Heart right ventricle (tissue), 16 donors: ENCODE results near the gene FAM168A. TPM values are rescaled to one million over a fixed set of nuclear protein-coding genes. Genes with fewer than 3 reads are reported as not detected.

Experiments
- ATAC-seq, 8 donors: fragments of 200-7000 bp; cut with Tn5 transposase; one replicate each; pipeline ENCODE4 v1.9.1; 2020; ENCODE audit warnings: mild to moderate bottlenecking in 8 of 8, moderate library complexity in 8 of 8, moderate number of reproducible peaks in 1 of 8
- DNase-seq, 2 donors: peaks; one replicate each; pipeline ENCODE4 v3.0.0-alpha.2; 2020
- H3K27ac ChIP-seq, 10 donors: fragments of 200-600 bp; sonication (generic) in 2 of 10; one replicate each; pipeline versions ENCODE4 v1.5.0 to v1.8.0; 2020 to 2022; ENCODE audit warnings: mild to moderate bottlenecking in 3 of 10
- H3K27me3 ChIP-seq, 7 donors: fragments of 200-600 bp; one replicate each; pipeline ENCODE4 v1.8.0; 2021 to 2022; ENCODE audit warnings: mild to moderate bottlenecking in 2 of 7
- H3K36me3 ChIP-seq, 9 donors: fragments of 200-600 bp; sonication (generic) in 1 of 9; one replicate each; pipeline versions ENCODE4 v1.5.0 to v1.8.0; 2020 to 2022; ENCODE audit warnings: mild to moderate bottlenecking in 2 of 9
- H3K4me1 ChIP-seq, 9 donors: fragments of 200-600 bp; sonication (generic) in 1 of 9; one replicate each; pipeline versions ENCODE4 v1.5.0 to v1.8.0; 2020 to 2022; ENCODE audit warnings: mild to moderate bottlenecking in 4 of 9
- H3K4me3 ChIP-seq, 10 donors: fragments of 200-600 bp; sonication (generic) in 2 of 10; one replicate each; pipeline versions ENCODE4 v1.5.0 to v1.8.0; 2020 to 2022; ENCODE audit warnings: mild to moderate bottlenecking in 7 of 10, moderate library complexity in 2 of 10
- H3K9me3 ChIP-seq, 11 donors: fragments of 200-600 bp in 10 of 11; sonication (generic) in 2 of 11; one replicate each; pipeline versions ENCODE4 v1.5.0 to v1.8.0; 2013 to 2022; ENCODE audit warnings: mild to moderate bottlenecking in 2 of 11, control low read depth in 1 of 11, moderate library complexity in 1 of 11
- WGBS, 2 donors: extraction: QIAGEN DNeasy Blood & Tissue Kit; methylation state at CpG; one replicate each; pipeline ENCODE4 v1.1.7; 2013; ENCODE audit warnings: inconsistent platforms in 1 of 2; 5-methylcytosine and 5-hydroxymethylcytosine counted together
- intact Hi-C, 10 donors: fragments of 100-400 bp; cut with DNase I; formaldehyde crosslinking; loops; one replicate each; pipeline versions ENCODE4 v1.11.1 to v1.14.2; 2022
- polyA plus RNA-seq, 2 donors: library from polyadenylated mRNA; stranded (reverse); fragments of 200-250 nt; gene quantifications; one replicate each; pipeline ENCODE4 v1.2.3, GENCODE V29; 2013
- total RNA-seq, 10 donors: library from RNA; stranded (reverse); fragmentation: NEBNext Ultra II Directional in 3 of 10; extraction: Animal tissue kit (Norgen Biotek cat#: 25700) in 3 of 10; gene quantifications; one replicate each; pipeline versions ENCODE4 v1.2.1 to v1.2.4, GENCODE V29; 2021 to 2023
- TF ChIP-seq, protein P1 (sequence below), 9 donors: fragments of 200-600 bp; sonication (generic) in 2 of 9; IDR thresholded peaks; one replicate each; pipeline versions ENCODE4 v1.5.0 to v1.8.0; 2021 to 2022; ENCODE audit warnings: antibody characterized with exemption in 9 of 9, mild to moderate bottlenecking in 5 of 9, moderate library complexity in 1 of 9
- donor health status: Arrhythmogenic right ventricular cardiomyopathy.
- donor health status: ischemic (EF 13 %, LVEDD 7.1; RV severe dilation, severe dysfunction).
- donor health status: healthy with polysubstance abuse.
- donor health status: DM: no; HTN: yes; CAD: no.
- donor health status: DM: no; HTN: no; CAD: no.
- donor health status: ischemic (EF 25% LVEDD 6.9; RV normal size, moderate dysfunction).
- donor health status: ischemic (EF 25% LVEDD 5.7; RV mildly dilated, moderate dysfunction).
- donor health status: healthy.
- donor health status: DM: yes; HTN: yes; CAD: no.
- donor health status: Ischemic cardiomyopathy.
- donor health status: ischemic (EF 35%, LVEDD 5.7; RV mildly dilated, moderate dysfunction).
- donor health status: nonischemic (EF 11% LVEDD 7.7; RV severe dilation, severe dysfunction).
- donor health status: DM: yes; HTN: yes; CAD: no.
- donor health status: PGD.
- donor health status: ischemic (EF 29% LVEDD 5.4; RV normal size, mild dysfunction).
- donor health status: nonischemic (EF 23%, LVEDD 6.1; RV moderate dilation, normal function).

FAM168A gene
- total and polyA plus RNA-seq, 12 donors: 7.9 to 37.1 (median 31.8) TPM

DNA sequence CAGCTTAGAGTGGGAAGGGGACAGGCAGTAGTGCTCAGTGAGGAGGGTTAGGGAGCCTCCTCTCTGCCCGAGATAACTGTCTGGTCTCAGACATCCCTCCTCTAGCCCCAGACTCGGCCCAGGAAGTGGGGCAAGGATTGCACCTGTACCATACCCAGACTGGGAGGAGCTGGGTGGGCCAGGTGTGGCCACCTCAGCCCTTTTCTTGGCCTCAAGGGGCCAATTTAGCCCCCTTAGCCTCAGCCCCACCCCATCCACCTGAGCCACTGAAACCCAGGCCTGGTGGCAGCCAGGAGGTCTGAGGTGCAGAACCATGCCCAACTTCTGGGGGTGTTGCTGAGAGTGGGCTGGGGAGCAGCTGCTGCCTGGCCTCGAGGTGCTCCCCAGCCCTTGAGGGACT lies 215.2 kb downstream of the FAM168A start:
- intact Hi-C loops: no loop called here
- DNase-seq (no peak), ATAC-seq (no peak)
- H3K9me3 ChIP-seq: no peaks in the 10 kb centered on the region
- peak overlapping the region in 2 of 10 donors; percentile 53 to 99 for H3K27ac ChIP-seq
- peaks cover 20 to 100% (median 76%) of the 10 kb centered on the region in 9 donors for H3K4me1 ChIP-seq
- H3K27me3 ChIP-seq: no peaks in the 10 kb centered on the region
- WGBS, 2 donors: 73 to 80% methylated on average over 3 of the region's 3 CpGs
- peaks cover 0 to 4% (median 0%) of the 10 kb centered on the region in 9 donors for H3K36me3 ChIP-seq
- TF ChIP-seq, protein P1, sequence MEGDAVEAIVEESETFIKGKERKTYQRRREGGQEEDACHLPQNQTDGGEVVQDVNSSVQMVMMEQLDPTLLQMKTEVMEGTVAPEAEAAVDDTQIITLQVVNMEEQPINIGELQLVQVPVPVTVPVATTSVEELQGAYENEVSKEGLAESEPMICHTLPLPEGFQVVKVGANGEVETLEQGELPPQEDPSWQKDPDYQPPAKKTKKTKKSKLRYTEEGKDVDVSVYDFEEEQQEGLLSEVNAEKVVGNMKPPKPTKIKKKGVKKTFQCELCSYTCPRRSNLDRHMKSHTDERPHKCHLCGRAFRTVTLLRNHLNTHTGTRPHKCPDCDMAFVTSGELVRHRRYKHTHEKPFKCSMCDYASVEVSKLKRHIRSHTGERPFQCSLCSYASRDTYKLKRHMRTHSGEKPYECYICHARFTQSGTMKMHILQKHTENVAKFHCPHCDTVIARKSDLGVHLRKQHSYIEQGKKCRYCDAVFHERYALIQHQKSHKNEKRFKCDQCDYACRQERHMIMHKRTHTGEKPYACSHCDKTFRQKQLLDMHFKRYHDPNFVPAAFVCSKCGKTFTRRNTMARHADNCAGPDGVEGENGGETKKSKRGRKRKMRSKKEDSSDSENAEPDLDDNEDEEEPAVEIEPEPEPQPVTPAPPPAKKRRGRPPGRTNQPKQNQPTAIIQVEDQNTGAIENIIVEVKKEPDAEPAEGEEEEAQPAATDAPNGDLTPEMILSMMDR (IDR thresholded peaks at IDR 0.05): no peak
- H3K4me3 ChIP-seq: no peak overlapping the region

- Histone ChIP-seq H3K9me3 (no peaks in the 10 kb centered on the region), H3K4me3 (no peak overlapping the region), H3K27me3 (no peaks in the 10 kb centered on the region), H3K27ac (peak overlapping the region in 1 of 10 donors; percentile 99), H3K4me1 (peaks cover 20 to 100% (median 77%) of the 10 kb centered on the region in 9 donors), H3K36me3 (peaks cover 0 to 4% (median 0%) of the 10 kb centered on the region in 9 donors)
- TF ChIP-seq, protein P1 (IDR thresholded peaks at IDR 0.05): no peak
- WGBS, 2 donors: 88 to 89% methylated on average over 7 of the region's 7 CpGs
- DNase-seq (no peak), ATAC-seq (no peak)
- intact Hi-C loops: no loop called here
These were observed 215.7 kb downstream of the FAM168A start for GRCh38 chr11:73382183-73382582.

DNA sequence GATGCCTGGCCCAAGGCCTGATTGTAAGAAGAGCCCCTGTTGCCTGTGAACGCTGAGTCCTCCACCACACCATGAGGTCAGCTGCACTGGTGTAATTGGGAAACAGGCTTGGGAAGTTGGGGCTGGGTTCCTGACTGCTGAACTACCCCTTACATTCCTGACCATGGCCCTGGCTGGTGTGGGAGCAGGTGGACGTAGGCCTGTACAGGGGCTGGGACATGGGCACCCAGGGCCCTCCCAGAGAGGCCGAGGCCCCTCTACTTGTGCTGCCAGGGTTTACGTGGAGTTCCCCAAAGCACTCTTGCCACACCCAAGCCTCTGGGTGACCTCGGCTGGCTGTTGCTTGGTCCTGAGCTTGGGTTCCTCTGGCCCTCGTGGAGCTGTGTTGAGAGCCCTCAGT lies 216.3 kb downstream of the FAM168A start:
- ATAC-seq (no peak), DNase-seq (no peak)
- peak overlapping the region in 2 of 10 donors; percentile 28 to 99 for H3K27ac ChIP-seq
- peaks cover 20 to 100% (median 82%) of the 10 kb centered on the region in 9 donors for H3K4me1 ChIP-seq
- intact Hi-C loops: no loop called here
- no peaks in the 10 kb centered on the region for H3K27me3 ChIP-seq
- peaks cover 0 to 4% (median 0%) of the 10 kb centered on the region in 9 donors for H3K36me3 ChIP-seq
- no peak overlapping the region for H3K4me3 ChIP-seq
- no peaks in the 10 kb centered on the region for H3K9me3 ChIP-seq
- 89 to 91% methylated on average over 6 of the region's 6 CpGs for WGBS, 2 donors
- TF ChIP-seq, protein P1 (IDR thresholded peaks at IDR 0.05): no peak

DNA sequence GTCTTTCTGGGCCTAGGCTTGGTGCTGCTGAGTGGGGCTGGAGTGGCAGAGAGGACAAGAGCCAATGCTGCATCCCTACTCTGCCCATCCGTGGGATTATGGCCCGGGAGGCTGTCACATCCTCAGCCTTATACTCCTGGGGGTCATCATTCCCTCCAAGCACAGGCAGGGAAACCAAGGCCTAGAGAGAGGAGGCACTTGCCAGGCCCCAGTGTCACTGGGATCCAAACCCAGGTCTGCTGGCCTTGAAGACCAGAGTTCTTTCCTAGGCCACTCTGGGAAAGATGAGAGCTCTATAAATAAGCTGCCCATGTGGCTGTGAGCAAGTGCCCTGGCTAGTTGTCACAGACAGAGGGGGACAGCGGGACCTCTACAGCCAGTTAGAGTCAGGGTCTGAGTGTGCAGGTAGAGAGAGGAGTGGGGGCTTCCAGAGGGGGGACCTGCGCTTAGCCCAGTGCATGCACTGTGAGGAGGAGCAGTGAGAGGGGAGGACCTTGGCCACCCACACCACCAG lies 217.0 kb downstream of the FAM168A start:
- no peak overlapping the region for H3K4me3 ChIP-seq
- WGBS, 2 donors: 85 to 88% methylated on average over 4 of the region's 4 CpGs
- H3K9me3 ChIP-seq: no peaks in the 10 kb centered on the region
- peaks cover 20 to 95% (median 81%) of the 10 kb centered on the region in 9 donors for H3K4me1 ChIP-seq
- TF ChIP-seq, protein P1 (IDR thresholded peaks at IDR 0.05): peak in 2 of 9 donors; percentile 23 to 27
- ATAC-seq (no peak), DNase-seq (no peak)
- H3K27me3 ChIP-seq: no peaks in the 10 kb centered on the region
- intact Hi-C loops: no loop called here
- peaks cover 0 to 4% (median 0%) of the 10 kb centered on the region in 9 donors for H3K36me3 ChIP-seq
- peak overlapping the region in 4 of 10 donors; percentile 3 to 99 (median 26) for H3K27ac ChIP-seq
